HepG2 (cell line): ENCODE measurements around the gene MFAP4. TPM values are rescaled to one million over a fixed set of nuclear protein-coding genes. Genes with fewer than 3 reads are reported as not detected.

Experiments
- CHD4 ChIP-seq: fragments of 200-600 bp; sonication (generic); IDR thresholded peaks from 2 replicates; pipeline ENCODE4 v1.7.0; 2017; ENCODE audit warnings: mild to moderate bottlenecking, low read length, borderline replicate concordance
- IRX3 ChIP-seq: sonication (generic); formaldehyde crosslinking; IDR thresholded peaks from 2 replicates; pipeline ENCODE4 v1.8.1; 2023; ENCODE audit warnings: mild to moderate bottlenecking, low read depth, missing genetic modification reagents, borderline replicate concordance
- MEF2D ChIP-seq: sonication (generic); formaldehyde crosslinking; IDR thresholded peaks from 2 replicates; pipeline ENCODE4 v1.5.1; 2020; ENCODE audit warnings: mild to moderate bottlenecking, missing genetic modification reagents
- NFATC3 ChIP-seq: sonication (generic); formaldehyde crosslinking; IDR thresholded peaks from 2 replicates; pipeline ENCODE4 v1.5.1; 2020; ENCODE audit warnings: mild to moderate bottlenecking, missing genetic modification reagents
- NR2F1 ChIP-seq, 2 experiments: fragments of 450-650 bp in 1 of 2; formaldehyde crosslinking in 1 of 2; IDR thresholded peaks; 2 replicates each; pipeline versions ENCODE4 v1.5.0 to v1.6.1; 2016 to 2020; ENCODE audit warnings: mild to moderate bottlenecking in 1 of 2, missing compliant biosample characterization in 1 of 2, missing genetic modification reagents in 1 of 2, moderate library complexity in 1 of 2
- PAWR ChIP-seq: sonication (generic); formaldehyde crosslinking; IDR thresholded peaks from 2 replicates; pipeline ENCODE4 v1.4.0; 2020; ENCODE audit warnings: missing genetic modification reagents, mild to moderate bottlenecking, borderline replicate concordance
- PAX8 ChIP-seq: sonication (generic); formaldehyde crosslinking; IDR thresholded peaks from 2 replicates; pipeline ENCODE4 v1.8.0; 2022; ENCODE audit warnings: mild to moderate bottlenecking, missing genetic modification reagents, borderline replicate concordance
- PHF5A ChIP-seq: IDR thresholded peaks from one replicate; pipeline ENCODE4 v1.6.1; 2018; ENCODE audit warnings: low read depth, missing genetic modification reagents; ENCODE audit not compliant: unreplicated experiment
- PTBP1 ChIP-seq: fragments of 200-400 bp; formaldehyde crosslinking; IDR thresholded peaks from 2 replicates; pipeline ENCODE4 v1.6.1; 2018; ENCODE audit warnings: low read length, low read depth; ENCODE audit not compliant: poor library complexity, severe bottlenecking
- RAD51 ChIP-seq: fragments of 450-650 bp; IDR thresholded peaks from 2 replicates; pipeline ENCODE4 v1.6.1; 2016; ENCODE audit warnings: borderline replicate concordance
- RORA ChIP-seq: sonication (generic); formaldehyde crosslinking; IDR thresholded peaks from 2 replicates; pipeline ENCODE4 v1.5.0; 2020; ENCODE audit warnings: mild to moderate bottlenecking, missing genetic modification reagents, moderate library complexity
- SIN3B ChIP-seq: fragments of 150-350 bp; IDR thresholded peaks from 2 replicates; pipeline ENCODE4 v1.6.1; 2014; ENCODE audit warnings: low read length
- TARDBP ChIP-seq: sonication (generic); formaldehyde crosslinking; IDR thresholded peaks from 2 replicates; pipeline ENCODE4 v1.8.0; 2022; ENCODE audit warnings: mild to moderate bottlenecking, missing genetic modification reagents
- THAP9 ChIP-seq: sonication (generic); formaldehyde crosslinking; IDR thresholded peaks from 2 replicates; pipeline ENCODE4; 2020; ENCODE audit warnings: missing genetic modification reagents, mild to moderate bottlenecking, borderline replicate concordance
- XRCC5 ChIP-seq: fragments of 200-400 bp; formaldehyde crosslinking; optimal IDR thresholded peaks from 2 replicates; pipeline ENCODE3; 2017; ENCODE audit warnings: mild to moderate bottlenecking, low read length
- ZNF225 ChIP-seq: sonication (generic); formaldehyde crosslinking; IDR thresholded peaks from 2 replicates; pipeline ENCODE4 v1.4.0; 2020; ENCODE audit warnings: mild to moderate bottlenecking, missing genetic modification reagents
- ZNF337 ChIP-seq: sonication (generic); formaldehyde crosslinking; IDR thresholded peaks from 2 replicates; pipeline ENCODE4 v1.5.1; 2020; ENCODE audit warnings: missing genetic modification reagents, low read depth, mild to moderate bottlenecking, borderline replicate concordance
- ZNF512B ChIP-seq: sonication (generic); formaldehyde crosslinking; IDR thresholded peaks from 2 replicates; pipeline ENCODE4 v1.5.1; 2020; ENCODE audit warnings: missing genetic modification reagents, mild to moderate bottlenecking, borderline replicate concordance
- ZNF841 ChIP-seq: sonication (generic); formaldehyde crosslinking; IDR thresholded peaks from 2 replicates; pipeline ENCODE4 v1.8.1; 2023; ENCODE audit warnings: missing genetic modification reagents, borderline replicate concordance
- polyA plus RNA-seq, 8 experiments: library from polyadenylated mRNA; depleted of rRNA in 3 of 8; stranded (reverse) in 7 of 8; unstranded in 1 of 8; fragments of >200 nt; fragmentation: Illumina TruSeq in 4 of 8; extraction: Trizol in 4 of 8; gene quantifications; 2 replicates each; pipeline versions ENCODE4 v1.2.1 to v1.2.3, GENCODE V29; 2011 to 2016; ENCODE audit warnings: low read depth in 4 of 8, missing spikeins in 1 of 8, mixed read lengths in 1 of 8; ENCODE audit not compliant: insufficient read depth in 1 of 8
- total RNA-seq, 5 experiments: library from RNA; depleted of rRNA; stranded (reverse); fragments of >200 nt; fragmentation: Illumina TruSeq; extraction: Trizol; gene quantifications; 2 replicates each; pipeline ENCODE4 v1.2.3, GENCODE V29; 2016; ENCODE audit warnings: low read depth in 1 of 5
- TF ChIP-seq, protein P1 (sequence below): sonication (generic); formaldehyde crosslinking; IDR thresholded peaks from 2 replicates; pipeline ENCODE4 v1.4.0; 2020; ENCODE audit warnings: missing genetic modification reagents

The MFAP4 gene
- total and polyA plus RNA-seq, 2 of the 13 experiments (the other 11 are each of a cell fraction or from before 2014, with no cell fraction given) = 0.08 TPM; not detected in 1

- no peak for TF ChIP-seq ZNF512B (CRISPR knock-in tag)
- peak; percentile 82; the same call in 1 of the 2 replicates for TF ChIP-seq ZNF337 (CRISPR knock-in tag)
- no peak for TF ChIP-seq RORA
- no peak for TF ChIP-seq RAD51
- TF ChIP-seq PHF5A (CRISPR knock-in tag) = peak; percentile 28
- no peak for TF ChIP-seq PAWR (CRISPR knock-in tag)
- peak; percentile 88 for TF ChIP-seq XRCC5
- peak; percentile 89 for TF ChIP-seq TARDBP (CRISPR knock-in tag)
- TF ChIP-seq PAX8 = no peak
- TF ChIP-seq, protein P1, sequence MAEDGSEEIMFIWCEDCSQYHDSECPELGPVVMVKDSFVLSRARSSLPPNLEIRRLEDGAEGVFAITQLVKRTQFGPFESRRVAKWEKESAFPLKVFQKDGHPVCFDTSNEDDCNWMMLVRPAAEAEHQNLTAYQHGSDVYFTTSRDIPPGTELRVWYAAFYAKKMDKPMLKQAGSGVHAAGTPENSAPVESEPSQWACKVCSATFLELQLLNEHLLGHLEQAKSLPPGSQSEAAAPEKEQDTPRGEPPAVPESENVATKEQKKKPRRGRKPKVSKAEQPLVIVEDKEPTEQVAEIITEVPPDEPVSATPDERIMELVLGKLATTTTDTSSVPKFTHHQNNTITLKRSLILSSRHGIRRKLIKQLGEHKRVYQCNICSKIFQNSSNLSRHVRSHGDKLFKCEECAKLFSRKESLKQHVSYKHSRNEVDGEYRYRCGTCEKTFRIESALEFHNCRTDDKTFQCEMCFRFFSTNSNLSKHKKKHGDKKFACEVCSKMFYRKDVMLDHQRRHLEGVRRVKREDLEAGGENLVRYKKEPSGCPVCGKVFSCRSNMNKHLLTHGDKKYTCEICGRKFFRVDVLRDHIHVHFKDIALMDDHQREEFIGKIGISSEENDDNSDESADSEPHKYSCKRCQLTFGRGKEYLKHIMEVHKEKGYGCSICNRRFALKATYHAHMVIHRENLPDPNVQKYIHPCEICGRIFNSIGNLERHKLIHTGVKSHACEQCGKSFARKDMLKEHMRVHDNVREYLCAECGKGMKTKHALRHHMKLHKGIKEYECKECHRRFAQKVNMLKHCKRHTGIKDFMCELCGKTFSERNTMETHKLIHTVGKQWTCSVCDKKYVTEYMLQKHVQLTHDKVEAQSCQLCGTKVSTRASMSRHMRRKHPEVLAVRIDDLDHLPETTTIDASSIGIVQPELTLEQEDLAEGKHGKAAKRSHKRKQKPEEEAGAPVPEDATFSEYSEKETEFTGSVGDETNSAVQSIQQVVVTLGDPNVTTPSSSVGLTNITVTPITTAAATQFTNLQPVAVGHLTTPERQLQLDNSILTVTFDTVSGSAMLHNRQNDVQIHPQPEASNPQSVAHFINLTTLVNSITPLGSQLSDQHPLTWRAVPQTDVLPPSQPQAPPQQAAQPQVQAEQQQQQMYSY = no peak
- peak; percentile 68 for TF ChIP-seq THAP9 (CRISPR knock-in tag)
- TF ChIP-seq SIN3B = no peak
- TF ChIP-seq PTBP1 = peak; percentile 29
- TF ChIP-seq ZNF225 (CRISPR knock-in tag) = no peak
- TF ChIP-seq NFATC3 = 0 out of 2 replicates have a peak, but pooled peaks have one; percentile 73
- no peak for TF ChIP-seq NR2F1 (CRISPR knock-in tag; IDR thresholded peaks at IDR 0.05)
- TF ChIP-seq ZNF841 (CRISPR knock-in tag) = no peak
- TF ChIP-seq MEF2D (CRISPR knock-in tag) = peak; percentile 79; the same call in 1 of the 2 replicates
- 0 out of 2 replicates have a peak, but pooled peaks have one; percentile 57 for TF ChIP-seq IRX3 (CRISPR knock-in tag)
- no peak for TF ChIP-seq CHD4
These were observed 49.9 kb downstream of the MFAP4 start (continued) for GRCh38 chr17:19336938-19337711.
